Mesothelial cell of epicardium (in vitro differentiated cells): ENCODE measurements around the gene PRKAR1B. TPM values are rescaled to one million over a fixed set of nuclear protein-coding genes. Genes with fewer than 3 reads are reported as not detected.

Source experiments
- DNase-seq, 2 experiments: peaks; one replicate each; pipeline ENCODE4 v3.0.0; 2021; ENCODE audit warnings: low spot score in 2 of 2; ENCODE audit not compliant: unreplicated experiment in 2 of 2
- H3K27ac Mint-ChIP-seq: 2 replicates; pipeline ENCODE4 v1.8.0; 2021; ENCODE audit warnings: mixed read lengths
- H3K27me3 Mint-ChIP-seq: 2 replicates; pipeline ENCODE4 v1.8.0; 2021; ENCODE audit warnings: low read depth, mixed read lengths
- H3K36me3 Mint-ChIP-seq: 2 replicates; pipeline ENCODE4 v1.8.0; 2021; ENCODE audit warnings: mixed read lengths
- H3K4me1 Mint-ChIP-seq: 2 replicates; pipeline ENCODE4 v1.8.0; 2021; ENCODE audit warnings: mixed read lengths
- H3K4me3 Mint-ChIP-seq: 2 replicates; pipeline ENCODE4 v1.8.0; 2021; ENCODE audit warnings: mild to moderate bottlenecking, moderate library complexity, mixed read lengths
- H3K9me3 Mint-ChIP-seq: 2 replicates; pipeline ENCODE4 v1.8.0; 2021; ENCODE audit warnings: mixed read lengths
- CTCF ChIP-seq: fragments of 200-600 bp; sonication (generic); IDR thresholded peaks from one replicate; pipeline ENCODE4 v1.5.0; 2021; ENCODE audit warnings: antibody characterized with exemption; ENCODE audit not compliant: unreplicated experiment
- total RNA-seq: library from RNA; stranded (reverse); gene quantifications from 3 replicates; pipeline ENCODE4 v1.2.1, GENCODE V29; 2021

The PRKAR1B gene
- total RNA-seq, 1 donor from 2014 or later = 50.6 TPM

DNA sequence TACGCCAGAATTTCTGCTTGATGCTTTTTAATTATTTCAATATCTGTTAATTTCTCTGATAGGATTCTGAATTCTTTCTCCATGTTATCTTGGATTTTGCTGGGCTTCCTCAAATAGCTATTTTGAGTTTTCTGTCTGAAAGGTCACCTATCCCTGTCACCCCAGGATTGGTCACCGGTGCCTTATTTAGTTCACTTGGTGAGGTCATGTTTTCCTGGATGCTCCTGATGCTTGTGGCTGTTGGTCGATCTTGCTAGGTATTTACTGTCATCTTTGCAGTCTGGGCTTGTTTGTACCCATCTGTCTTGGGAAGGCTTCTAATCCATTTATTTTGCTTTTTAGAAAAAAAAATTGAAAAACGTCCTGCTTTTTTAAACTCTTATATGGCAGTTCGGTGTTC is 11.2 kb upstream of the PRKAR1B start:
- H3K27me3 Mint-ChIP-seq = no peaks in the 10 kb centered on the region
- no peak overlapping the region for H3K4me3 Mint-ChIP-seq
- peaks cover 4% of the 10 kb centered on the region for H3K4me1 Mint-ChIP-seq
- no peak for DNase-seq
- TF ChIP-seq CTCF = no peak
- H3K36me3 Mint-ChIP-seq = peaks cover 15% of the 10 kb centered on the region
- no peaks in the 10 kb centered on the region for H3K9me3 Mint-ChIP-seq
- H3K27ac Mint-ChIP-seq = no peak overlapping the region

DNA sequence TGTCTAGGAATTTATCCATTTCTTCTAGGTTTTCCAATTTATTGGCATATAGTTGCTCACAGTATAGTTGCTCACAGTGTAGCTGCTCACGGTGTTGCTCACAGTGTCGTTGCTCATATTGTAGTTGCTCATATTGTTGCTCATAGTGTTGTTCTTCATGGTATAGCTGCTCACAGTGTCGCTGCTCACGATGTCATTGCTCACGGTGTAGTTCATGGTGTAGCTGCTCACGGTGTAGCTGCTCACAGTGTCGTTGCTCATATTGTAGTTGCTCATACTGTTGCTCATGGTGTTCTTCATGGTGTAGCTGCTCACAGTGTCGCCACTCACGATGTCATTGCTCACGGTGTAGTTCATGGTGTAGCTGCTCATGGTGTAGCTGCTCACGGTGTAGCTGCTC is 7.7 kb upstream of the PRKAR1B start:
- Mint-ChIP-seq H3K4me3 (no peak overlapping the region), H3K27ac (no peak overlapping the region), H3K27me3 (no peaks in the 10 kb centered on the region), H3K9me3 (no peaks in the 10 kb centered on the region), H3K4me1 (peaks cover 4% of the 10 kb centered on the region), H3K36me3 (peaks cover 13% of the 10 kb centered on the region)
- no peak for DNase-seq
- TF ChIP-seq CTCF = no peak

GRCh38 chr7:734214-734613 is 7.1 kb upstream of the PRKAR1B start:
- H3K27ac Mint-ChIP-seq = no peak overlapping the region
- no peaks in the 10 kb centered on the region for H3K27me3 Mint-ChIP-seq
- no peak for TF ChIP-seq CTCF
- peaks cover 4% of the 10 kb centered on the region for H3K4me1 Mint-ChIP-seq
- no peaks in the 10 kb centered on the region for H3K9me3 Mint-ChIP-seq
- DNase-seq = no peak
- no peak overlapping the region for H3K4me3 Mint-ChIP-seq
- H3K36me3 Mint-ChIP-seq = peaks cover 13% of the 10 kb centered on the region

DNA sequence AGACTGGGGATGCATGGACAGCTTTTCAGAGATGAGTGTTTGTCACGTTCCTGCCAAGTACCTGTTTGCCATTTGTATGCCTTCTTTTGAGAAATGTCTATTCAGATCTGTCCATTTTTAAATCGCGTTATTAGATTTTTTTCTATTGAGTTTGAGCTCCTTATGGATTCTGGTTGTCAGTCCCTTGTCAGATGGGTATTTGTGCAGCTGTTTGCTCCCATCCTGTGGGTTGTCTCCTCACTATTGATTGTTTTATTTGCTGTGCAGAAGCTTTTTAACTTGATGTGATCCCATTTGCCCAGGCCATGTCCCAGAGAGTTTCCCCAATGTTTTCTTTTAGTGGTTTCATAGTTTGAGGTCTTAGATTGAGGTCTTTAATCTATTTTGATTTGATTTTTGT is 5.5 kb upstream of the PRKAR1B start:
- H3K4me1 Mint-ChIP-seq = peaks cover 8% of the 10 kb centered on the region
- H3K36me3 Mint-ChIP-seq = peaks cover 13% of the 10 kb centered on the region
- no peak overlapping the region for H3K4me3 Mint-ChIP-seq
- no peaks in the 10 kb centered on the region for H3K9me3 Mint-ChIP-seq
- no peaks in the 10 kb centered on the region for H3K27me3 Mint-ChIP-seq
- no peak for DNase-seq
- H3K27ac Mint-ChIP-seq = no peak overlapping the region
- no peak for TF ChIP-seq CTCF

DNA sequence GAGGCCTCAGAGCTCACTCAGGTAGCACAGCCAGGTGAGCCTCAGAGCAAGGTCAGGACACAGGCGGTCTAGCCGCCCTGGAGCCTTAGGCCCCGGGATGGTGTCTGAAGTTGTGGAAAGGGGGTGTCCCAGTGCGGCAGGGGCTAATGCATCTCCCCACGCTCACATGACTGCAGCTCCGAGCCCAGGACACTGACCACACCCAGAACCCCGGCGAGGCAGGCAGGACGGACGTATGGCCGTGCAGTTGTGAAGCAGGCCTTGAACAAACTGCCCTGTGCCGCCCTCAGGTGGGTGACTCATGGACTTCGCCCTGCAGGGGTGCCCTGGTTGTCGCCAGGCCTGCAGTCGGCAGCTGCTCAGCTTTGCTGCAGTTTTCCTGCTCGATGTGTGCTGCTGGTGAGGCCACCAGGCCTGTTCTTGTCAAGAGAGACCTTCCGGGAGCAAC is 5.0 kb upstream of the PRKAR1B start:
- Mint-ChIP-seq H3K27ac (no peak overlapping the region), H3K27me3 (no peaks in the 10 kb centered on the region), H3K4me1 (peaks cover 8% of the 10 kb centered on the region), H3K9me3 (no peaks in the 10 kb centered on the region), H3K4me3 (no peak overlapping the region), H3K36me3 (peaks cover 11% of the 10 kb centered on the region)
- DNase-seq = no peak
- no peak for TF ChIP-seq CTCF
